ENCODE measurements around the gene ZNF367. TPM values are rescaled to one million over a fixed set of nuclear protein-coding genes. Genes with fewer than 3 reads are reported as not detected.
A peak's percentile ranks its signal among the peaks of the same experiment; 100 is the strongest.

The ZNF367 gene
- total RNA-seq, 1 donor = 7.8 TPM

- H3K4me1 ChIP-seq (ENCODE audit: insufficient read depth, low read length) = peaks cover 31% of the 10 kb centered on the region
- no peaks in the 10 kb centered on the region for H3K27me3 ChIP-seq (ENCODE audit: insufficient read depth, low read length)
- no peaks in the 10 kb centered on the region for H3K9me3 ChIP-seq (ENCODE audit: low read depth, low read length)
- no peak overlapping the region for H3K4me3 ChIP-seq (ENCODE audit: low read length)
Measured at GRCh38 chr9:96420468-96421219, 2.5 kb upstream of the ZNF367 start.

DNA sequence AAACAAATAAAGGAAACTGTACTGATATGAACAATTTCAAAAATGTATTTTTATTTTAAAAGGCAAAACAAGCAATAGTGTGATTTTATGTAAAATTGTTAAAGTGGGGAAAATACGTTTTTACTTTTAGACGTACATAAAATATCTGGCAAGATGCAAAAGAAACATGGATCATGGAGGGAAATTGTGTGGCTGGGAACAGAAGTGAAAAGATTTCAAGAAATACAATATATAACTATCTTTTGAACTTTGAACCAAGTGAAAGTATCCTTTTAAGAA is 1.5 kb upstream of the ZNF367 start:
- Histone ChIP-seq H3K27me3 (ENCODE audit: insufficient read depth, low read length) (no peaks in the 10 kb centered on the region), H3K4me3 (ENCODE audit: low read length) (no peak overlapping the region), H3K4me1 (ENCODE audit: insufficient read depth, low read length) (peaks cover 31% of the 10 kb centered on the region), H3K9me3 (ENCODE audit: low read depth, low read length) (no peaks in the 10 kb centered on the region)

GRCh38 chr9:96418920-96419690 is 935 bp upstream of the ZNF367 start:
- Histone ChIP-seq H3K4me3 (ENCODE audit: low read length) (peak overlapping the region; percentile 84), H3K4me1 (ENCODE audit: insufficient read depth, low read length) (peaks cover 36% of the 10 kb centered on the region), H3K9me3 (ENCODE audit: low read depth, low read length) (no peaks in the 10 kb centered on the region), H3K27me3 (ENCODE audit: insufficient read depth, low read length) (no peaks in the 10 kb centered on the region)

GRCh38 chr9:96417661-96418082 is 498 bp downstream of the ZNF367 start:
- H3K9me3 ChIP-seq (ENCODE audit: low read depth, low read length) = no peaks in the 10 kb centered on the region
- H3K4me1 ChIP-seq (ENCODE audit: insufficient read depth, low read length) = peaks cover 50% of the 10 kb centered on the region
- H3K4me3 ChIP-seq (ENCODE audit: low read length) = peak overlapping the region; percentile 84
- H3K27me3 ChIP-seq (ENCODE audit: insufficient read depth, low read length) = no peaks in the 10 kb centered on the region

DNA sequence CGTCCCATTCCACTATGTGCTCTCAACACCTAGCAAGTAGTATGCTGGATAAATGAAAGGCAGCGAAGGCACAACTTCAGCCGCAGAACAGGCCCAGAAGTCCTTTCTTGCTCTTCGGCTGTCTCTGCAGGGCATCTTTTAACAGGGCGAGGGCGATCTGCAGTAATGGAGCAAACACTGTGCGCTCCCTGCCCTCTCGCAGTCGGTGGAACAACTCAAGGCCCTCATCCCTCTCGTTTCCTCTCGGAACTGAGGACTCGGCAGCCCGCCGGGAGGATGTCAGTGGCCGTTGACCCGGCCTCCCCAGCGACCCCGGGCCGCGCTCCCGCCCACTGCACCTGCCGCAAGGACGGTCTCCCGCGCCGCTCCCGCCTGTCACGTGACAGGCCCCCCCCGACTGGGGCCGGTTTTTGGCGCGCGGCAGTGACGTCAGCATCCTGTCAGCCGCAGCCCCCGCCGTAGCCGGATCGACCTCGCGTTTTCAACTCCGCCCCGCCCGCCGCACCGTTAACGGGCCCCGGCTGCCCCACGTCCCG is 1.1 kb downstream of the ZNF367 start:
- no peaks in the 10 kb centered on the region for H3K9me3 ChIP-seq (ENCODE audit: low read depth, low read length)
- H3K27me3 ChIP-seq (ENCODE audit: insufficient read depth, low read length) = no peaks in the 10 kb centered on the region
- peak overlapping the region; percentile 82 for H3K4me3 ChIP-seq (ENCODE audit: low read length)
- H3K4me1 ChIP-seq (ENCODE audit: insufficient read depth, low read length) = peaks cover 50% of the 10 kb centered on the region

DNA sequence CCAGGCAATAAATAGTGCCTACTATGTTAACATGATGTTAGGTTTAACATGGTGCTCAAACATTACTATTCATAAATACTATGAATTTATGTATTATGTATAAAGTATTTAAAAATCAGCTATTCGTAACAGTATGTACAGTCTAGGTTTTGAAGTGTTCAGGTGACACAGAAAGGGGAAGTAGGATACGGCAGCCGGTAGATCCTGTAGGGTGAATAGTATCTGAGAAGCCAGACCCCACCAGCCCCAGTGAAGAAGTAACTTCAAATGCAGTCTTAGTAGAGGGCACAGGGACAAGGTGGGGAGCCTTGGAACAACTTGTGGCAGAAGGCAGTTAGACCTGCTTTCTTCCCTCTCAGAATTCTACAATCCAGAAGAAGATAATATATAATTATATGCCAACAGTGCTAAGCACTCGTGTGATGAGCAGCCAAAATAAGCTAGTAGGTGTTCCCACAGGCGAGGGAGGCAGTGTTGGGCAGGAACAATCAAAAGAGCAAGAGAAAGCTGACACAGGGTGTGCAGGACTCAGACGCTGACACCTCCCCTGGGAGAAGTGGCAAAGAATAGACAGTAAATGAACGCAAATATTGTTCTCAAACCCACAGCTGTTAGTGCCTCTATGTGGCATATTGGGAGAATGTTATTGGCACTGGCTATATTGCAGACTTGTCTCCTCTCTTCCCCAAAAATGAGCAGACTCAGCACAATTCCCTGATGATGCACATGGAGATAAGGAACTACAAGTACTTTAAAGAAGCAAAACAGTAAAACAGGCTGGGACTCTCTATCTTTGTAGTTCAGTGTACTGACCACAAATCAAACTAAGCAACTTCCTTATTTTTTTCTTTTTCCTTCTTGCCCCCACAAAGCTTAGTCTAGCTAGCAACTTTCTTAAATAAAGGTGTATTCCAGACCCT is 4.6 kb downstream of the ZNF367 start:
- peaks cover 36% of the 10 kb centered on the region for H3K4me1 ChIP-seq (ENCODE audit: insufficient read depth, low read length)
- no peaks in the 10 kb centered on the region for H3K27me3 ChIP-seq (ENCODE audit: insufficient read depth, low read length)
- peak overlapping the region; percentile 1 for H3K4me3 ChIP-seq (ENCODE audit: low read length)
- H3K9me3 ChIP-seq (ENCODE audit: low read depth, low read length) = no peaks in the 10 kb centered on the region

GRCh38 chr9:96412174-96412913 is 5.8 kb downstream of the ZNF367 start:
- Histone ChIP-seq H3K27me3 (ENCODE audit: insufficient read depth, low read length) (no peaks in the 10 kb centered on the region), H3K4me1 (ENCODE audit: insufficient read depth, low read length) (peaks cover 36% of the 10 kb centered on the region), H3K9me3 (ENCODE audit: low read depth, low read length) (no peaks in the 10 kb centered on the region), H3K4me3 (ENCODE audit: low read length) (no peak overlapping the region)

DNA sequence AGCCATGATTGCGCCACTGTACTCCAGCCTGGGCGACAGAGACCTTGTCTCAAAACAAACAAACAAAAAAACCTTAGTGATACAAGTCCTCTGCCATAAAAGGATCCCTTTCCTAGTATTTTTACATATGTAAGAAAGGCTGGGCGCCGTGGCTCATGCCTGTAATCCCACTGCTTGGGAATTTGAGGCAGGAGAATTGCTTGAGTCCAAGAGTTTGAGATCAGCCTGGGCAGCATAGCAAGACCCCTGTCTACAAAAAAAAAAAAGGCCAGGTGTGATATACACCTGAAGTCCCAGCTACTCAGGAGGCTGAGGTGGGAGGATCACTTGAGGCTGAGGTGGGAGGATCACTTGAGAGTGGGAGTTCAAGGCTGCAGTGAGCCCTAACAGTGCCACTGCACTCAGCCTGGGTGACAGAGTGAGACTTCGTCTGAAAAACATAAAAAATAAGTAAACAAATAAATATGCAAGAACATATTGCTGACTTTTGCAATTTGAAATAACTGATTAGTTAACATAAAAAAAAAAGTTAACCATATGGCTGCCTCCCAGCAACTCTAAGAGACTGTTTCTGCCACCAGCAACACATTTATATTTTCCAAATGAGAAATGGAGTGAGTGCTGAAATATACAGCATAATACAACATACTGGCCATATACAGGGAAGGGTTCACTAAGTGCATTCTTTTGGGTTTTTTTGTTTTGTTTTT is 6.9 kb downstream of the ZNF367 start:
- H3K27me3 ChIP-seq (ENCODE audit: insufficient read depth, low read length) = no peaks in the 10 kb centered on the region
- H3K9me3 ChIP-seq (ENCODE audit: low read depth, low read length) = no peaks in the 10 kb centered on the region
- H3K4me1 ChIP-seq (ENCODE audit: insufficient read depth, low read length) = peaks cover 28% of the 10 kb centered on the region
- H3K4me3 ChIP-seq (ENCODE audit: low read length) = no peak overlapping the region

DNA sequence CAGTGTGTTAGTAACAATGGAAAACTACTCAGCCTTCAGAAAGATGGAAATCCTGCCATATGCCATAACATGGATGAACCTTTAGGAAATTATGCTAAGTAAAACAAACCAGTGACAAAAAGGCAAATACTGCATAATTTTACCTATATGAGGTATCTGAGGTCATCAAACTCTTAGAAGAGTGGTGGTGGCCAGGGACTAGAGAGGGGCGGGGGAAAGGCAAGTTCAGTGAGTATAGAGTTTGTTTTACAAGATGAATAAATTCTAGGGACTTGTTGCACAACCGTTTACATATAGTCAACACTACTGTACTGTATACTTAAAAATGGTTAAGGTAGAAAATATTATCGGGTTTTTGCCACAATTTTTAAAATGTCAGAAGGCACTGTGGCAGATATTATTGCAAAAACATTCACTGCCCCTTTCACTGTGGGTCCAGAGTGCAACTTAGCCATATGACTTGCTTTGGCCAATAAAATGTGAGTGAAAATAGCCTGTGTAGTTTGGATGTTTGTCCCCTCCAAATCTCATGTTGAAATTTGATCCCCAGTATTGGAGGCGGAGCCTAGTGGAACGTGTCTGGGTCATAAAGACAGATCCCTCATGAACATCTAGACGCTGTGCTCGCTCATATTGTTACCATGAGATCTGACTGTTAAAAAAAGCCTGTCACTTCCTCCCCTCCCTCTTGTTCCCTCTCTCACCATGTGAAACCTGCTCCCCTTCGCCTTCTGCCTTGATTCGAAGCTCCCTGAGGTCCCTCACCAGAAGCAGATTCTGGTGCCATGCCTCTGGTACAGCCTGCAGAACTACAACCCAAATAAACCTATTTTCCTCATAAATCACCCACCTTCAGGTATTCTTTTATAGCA is 9.5 kb downstream of the ZNF367 start:
- Histone ChIP-seq H3K27me3 (ENCODE audit: insufficient read depth, low read length) (no peaks in the 10 kb centered on the region), H3K9me3 (ENCODE audit: low read depth, low read length) (no peaks in the 10 kb centered on the region), H3K4me3 (ENCODE audit: low read length) (no peak overlapping the region), H3K4me1 (ENCODE audit: insufficient read depth, low read length) (peaks cover 13% of the 10 kb centered on the region)

GRCh38 chr9:96400132-96400910 is 17.8 kb downstream of the ZNF367 start:
- Histone ChIP-seq H3K4me3 (ENCODE audit: low read length) (no peak overlapping the region), H3K9me3 (ENCODE audit: low read depth, low read length) (no peaks in the 10 kb centered on the region), H3K27me3 (ENCODE audit: insufficient read depth, low read length) (no peaks in the 10 kb centered on the region), H3K4me1 (ENCODE audit: insufficient read depth, low read length) (peaks cover 20% of the 10 kb centered on the region)

DNA sequence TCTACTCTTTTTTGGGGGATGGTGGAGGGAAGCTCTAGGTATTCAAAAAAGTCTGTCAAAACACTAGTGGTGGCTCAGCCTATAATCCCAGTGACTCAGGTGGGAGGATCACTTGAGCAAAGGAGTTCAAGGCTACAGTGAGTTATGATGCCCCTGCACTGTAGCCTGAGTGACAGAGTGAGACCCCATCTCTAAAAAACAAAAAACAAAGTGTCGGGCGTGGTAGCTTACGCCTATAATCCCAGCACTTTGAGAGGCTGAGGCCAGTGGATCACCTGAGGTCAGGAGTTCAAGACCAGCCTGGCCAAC is 18.9 kb downstream of the ZNF367 start:
- Histone ChIP-seq H3K4me1 (ENCODE audit: insufficient read depth, low read length) (peaks cover 20% of the 10 kb centered on the region), H3K4me3 (ENCODE audit: low read length) (no peak overlapping the region), H3K9me3 (ENCODE audit: low read depth, low read length) (no peaks in the 10 kb centered on the region), H3K27me3 (ENCODE audit: insufficient read depth, low read length) (no peaks in the 10 kb centered on the region)

DNA sequence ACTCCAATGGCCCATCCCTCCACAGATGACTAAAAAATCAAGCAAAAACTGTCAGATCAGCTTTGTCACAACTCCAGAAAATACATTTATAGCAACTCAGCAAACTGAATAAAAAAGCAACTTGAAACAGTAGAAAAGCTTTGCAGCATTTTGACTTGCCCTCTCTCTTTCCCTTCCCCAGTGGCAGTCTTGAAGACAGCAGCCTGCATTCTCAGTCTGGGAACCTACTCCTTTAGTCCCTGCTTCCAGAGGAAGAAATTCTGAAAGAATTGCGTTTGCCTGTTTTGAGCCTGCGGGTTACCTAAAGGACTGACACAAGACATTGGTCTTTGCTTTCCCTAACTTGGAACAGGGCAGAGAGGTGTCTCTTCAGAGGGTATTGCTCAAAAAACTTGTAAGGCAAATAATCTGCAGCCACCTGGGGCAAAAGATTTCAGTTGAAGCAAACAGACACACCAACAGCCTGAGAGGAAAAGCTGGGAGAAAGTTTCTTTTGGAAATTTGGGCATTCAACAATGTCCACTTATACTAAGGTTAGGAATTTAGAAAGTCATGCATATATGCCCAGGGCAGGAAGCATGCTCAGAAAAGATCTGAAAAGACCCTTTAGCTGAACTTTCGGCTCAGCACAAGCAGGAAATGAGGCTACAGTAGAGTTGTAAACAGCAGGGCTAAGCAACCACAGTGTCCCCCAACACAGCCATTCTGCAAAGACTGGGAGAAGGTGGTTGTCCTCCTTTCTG is 19.4 kb downstream of the ZNF367 start:
- no peaks in the 10 kb centered on the region for H3K27me3 ChIP-seq (ENCODE audit: insufficient read depth, low read length)
- H3K4me3 ChIP-seq (ENCODE audit: low read length) = no peak overlapping the region
- peaks cover 20% of the 10 kb centered on the region for H3K4me1 ChIP-seq (ENCODE audit: insufficient read depth, low read length)
- no peaks in the 10 kb centered on the region for H3K9me3 ChIP-seq (ENCODE audit: low read depth, low read length)

All from mononuclear cell (primary cell).